Neural progenitor cell (in vitro differentiated cells): ENCODE data around the gene KPNA5. TPM values are rescaled to one million over a fixed set of nuclear protein-coding genes. Genes with fewer than 3 reads are reported as not detected.

Source experiments
- DNase-seq: peaks from one replicate; pipeline ENCODE4 v3.0.0-alpha.2; 2016; ENCODE audit warnings: low spot score
- H2AFZ ChIP-seq: fragments of 200-600 bp; sonication (generic); replicated peaks from 2 replicates; pipeline ENCODE4 v1.6.1; 2016; ENCODE audit warnings: antibody characterized with exemption
- H3F3A ChIP-seq: fragments of 200-600 bp; sonication (generic); 2 replicates; pipeline ENCODE4 v1.6.1; 2016; ENCODE audit warnings: antibody characterized with exemption, low read depth
- H3K27ac ChIP-seq: fragments of 200-600 bp; sonication (generic); 2 replicates; pipeline ENCODE4 v1.5.1; 2016; ENCODE audit warnings: mild to moderate bottlenecking
- H3K27me3 ChIP-seq: fragments of 200-600 bp; sonication (generic); 2 replicates; pipeline ENCODE4 v1.6.1; 2016; ENCODE audit warnings: mild to moderate bottlenecking, moderate library complexity
- H3K36me3 ChIP-seq: fragments of 200-600 bp; sonication (generic); 2 replicates; pipeline ENCODE4 v1.5.1; 2016
- H3K4me1 ChIP-seq: fragments of 200-600 bp; sonication (generic); 2 replicates; pipeline ENCODE4 v1.6.1; 2016; ENCODE audit warnings: mixed run types
- H3K4me2 ChIP-seq: fragments of 200-600 bp; sonication (generic); 2 replicates; pipeline ENCODE4 v1.6.1; 2016
- H3K4me3 ChIP-seq: fragments of 200-600 bp; sonication (generic); 2 replicates; pipeline ENCODE4 v1.5.1; 2016
- H3K79me2 ChIP-seq: fragments of 200-600 bp; sonication (generic); 2 replicates; pipeline ENCODE4 v1.6.1; 2016; ENCODE audit warnings: low read depth
- H3K9ac ChIP-seq: fragments of 200-600 bp; sonication (generic); 2 replicates; pipeline ENCODE4 v1.6.1; 2016
- H3K9me3 ChIP-seq: fragments of 200-600 bp; sonication (generic); 2 replicates; pipeline ENCODE4 v1.5.1; 2016; ENCODE audit warnings: low read depth
- H4K20me1 ChIP-seq: fragments of 200-600 bp; sonication (generic); 2 replicates; pipeline ENCODE4 v1.6.1; 2016; ENCODE audit warnings: low read depth
- H3K27ac Mint-ChIP-seq: 3 replicates; pipeline ENCODE4 v1.8.0; 2021; ENCODE audit warnings: mixed read lengths
- H3K27me3 Mint-ChIP-seq: 2 replicates; pipeline ENCODE4 v1.8.0; 2022; ENCODE audit warnings: low read depth, mild to moderate bottlenecking, inconsistent platforms, moderate library complexity, mixed read lengths; ENCODE audit not compliant: insufficient read depth
- H3K36me3 Mint-ChIP-seq: 3 replicates; pipeline ENCODE4 v1.8.0; 2021; ENCODE audit warnings: mixed read lengths
- H3K4me1 Mint-ChIP-seq: 3 replicates; pipeline ENCODE4 v1.8.0; 2021; ENCODE audit warnings: mixed read lengths
- H3K4me3 Mint-ChIP-seq: 3 replicates; pipeline ENCODE4 v1.8.0; 2021; ENCODE audit warnings: mild to moderate bottlenecking, moderate library complexity, mixed read lengths
- H3K9me3 Mint-ChIP-seq: 3 replicates; pipeline ENCODE4 v1.8.0; 2020; ENCODE audit warnings: mixed read lengths
- EZH2 ChIP-seq: fragments of 200-600 bp; sonication (generic); IDR thresholded peaks from 2 replicates; pipeline ENCODE4 v1.6.1; 2017; ENCODE audit warnings: antibody characterized with exemption, mild to moderate bottlenecking, moderate library complexity
- EZH2phosphoT487 ChIP-seq: fragments of 200-600 bp; sonication (generic); IDR thresholded peaks from 2 replicates; pipeline ENCODE4 v1.6.1; 2017; ENCODE audit warnings: antibody characterized with exemption
- total RNA-seq: library from RNA; depleted of rRNA; stranded (reverse); fragments of >200 nt; gene quantifications from 2 replicates; pipeline ENCODE4 v1.2.3, GENCODE V29; 2015; ENCODE audit warnings: low replicate concordance
- TF ChIP-seq, protein P1 (sequence below): fragments of 200-600 bp; sonication (generic); IDR thresholded peaks from 2 replicates; pipeline ENCODE4 v1.5.1; 2017; ENCODE audit warnings: antibody characterized with exemption, mild to moderate bottlenecking

Gene KPNA5
- total RNA-seq, 1 donor from 2014 or later, result 39.9 TPM

DNA sequence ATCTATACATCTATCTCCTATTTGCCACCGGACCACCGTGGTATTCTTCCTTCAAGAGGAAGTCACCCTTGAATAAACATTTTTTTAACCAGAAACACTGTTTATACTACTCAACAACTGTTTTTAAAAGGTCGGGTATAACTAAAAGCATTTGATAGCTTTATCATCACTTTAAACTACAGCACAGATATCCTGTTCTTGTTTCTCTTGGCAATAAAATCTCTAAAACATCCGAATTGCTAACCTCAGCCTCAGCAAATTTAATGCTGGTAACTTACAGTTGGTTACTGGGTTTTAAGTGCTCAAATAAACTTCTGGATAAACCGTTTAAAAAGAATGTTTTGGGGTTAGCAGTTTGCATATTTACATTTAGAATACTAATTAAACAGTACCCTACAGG lies 32.9 kb upstream of the KPNA5 start:
- Mint-ChIP-seq H3K9me3 (no peaks in the 10 kb centered on the region), H3K27me3 (no peaks in the 10 kb centered on the region), H3K36me3 (peaks cover 4% of the 10 kb centered on the region), H3K4me1 (no peaks in the 10 kb centered on the region), H3K27ac (no peak overlapping the region), H3K4me3 (no peak overlapping the region)
- no peak for TF ChIP-seq EZH2phosphoT487
- TF ChIP-seq EZH2, result no peak
- TF ChIP-seq, protein P1, sequence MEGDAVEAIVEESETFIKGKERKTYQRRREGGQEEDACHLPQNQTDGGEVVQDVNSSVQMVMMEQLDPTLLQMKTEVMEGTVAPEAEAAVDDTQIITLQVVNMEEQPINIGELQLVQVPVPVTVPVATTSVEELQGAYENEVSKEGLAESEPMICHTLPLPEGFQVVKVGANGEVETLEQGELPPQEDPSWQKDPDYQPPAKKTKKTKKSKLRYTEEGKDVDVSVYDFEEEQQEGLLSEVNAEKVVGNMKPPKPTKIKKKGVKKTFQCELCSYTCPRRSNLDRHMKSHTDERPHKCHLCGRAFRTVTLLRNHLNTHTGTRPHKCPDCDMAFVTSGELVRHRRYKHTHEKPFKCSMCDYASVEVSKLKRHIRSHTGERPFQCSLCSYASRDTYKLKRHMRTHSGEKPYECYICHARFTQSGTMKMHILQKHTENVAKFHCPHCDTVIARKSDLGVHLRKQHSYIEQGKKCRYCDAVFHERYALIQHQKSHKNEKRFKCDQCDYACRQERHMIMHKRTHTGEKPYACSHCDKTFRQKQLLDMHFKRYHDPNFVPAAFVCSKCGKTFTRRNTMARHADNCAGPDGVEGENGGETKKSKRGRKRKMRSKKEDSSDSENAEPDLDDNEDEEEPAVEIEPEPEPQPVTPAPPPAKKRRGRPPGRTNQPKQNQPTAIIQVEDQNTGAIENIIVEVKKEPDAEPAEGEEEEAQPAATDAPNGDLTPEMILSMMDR, result no peak
- H3K4me1 ChIP-seq, result no peaks in the 10 kb centered on the region
- no peaks in the 10 kb centered on the region for H3K27me3 ChIP-seq
- no peak overlapping the region for H3K27ac ChIP-seq
- peaks cover 4% of the 10 kb centered on the region for H3K79me2 ChIP-seq
- no peak overlapping the region for H3K4me2 ChIP-seq
- DNase-seq, result no peak
- no peaks in the 10 kb centered on the region for H4K20me1 ChIP-seq
- peaks cover 6% of the 10 kb centered on the region for H3K36me3 ChIP-seq
- H3K9me3 ChIP-seq, result no peaks in the 10 kb centered on the region
- no peak overlapping the region for H3K4me3 ChIP-seq
- no peaks in the 10 kb centered on the region for H3F3A ChIP-seq
- H2AFZ ChIP-seq, result no peak overlapping the region
- H3K9ac ChIP-seq, result no peak overlapping the region

DNA sequence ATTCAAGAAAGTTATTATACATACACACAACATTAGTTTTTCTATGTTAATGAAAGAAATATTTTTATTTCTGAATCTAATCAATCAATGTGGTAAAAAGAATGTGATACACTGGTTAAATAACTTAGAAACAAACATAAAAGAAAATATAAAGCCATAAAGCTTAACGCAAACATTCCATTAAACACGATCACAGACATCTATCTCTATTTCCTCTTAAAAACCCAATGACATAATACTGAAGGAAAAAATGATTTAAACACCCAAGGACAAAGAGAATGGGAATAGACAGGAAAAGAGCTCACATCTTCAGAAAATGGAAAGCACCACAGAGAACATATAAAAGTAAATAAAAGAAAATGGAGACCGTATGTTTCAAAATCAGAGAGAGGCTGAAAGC lies 31.9 kb upstream of the KPNA5 start:
- no peaks in the 10 kb centered on the region for H3K27me3 Mint-ChIP-seq
- TF ChIP-seq EZH2phosphoT487 (no peak), EZH2 (no peak)
- TF ChIP-seq, protein P1, result no peak
- no peak for DNase-seq

DNA sequence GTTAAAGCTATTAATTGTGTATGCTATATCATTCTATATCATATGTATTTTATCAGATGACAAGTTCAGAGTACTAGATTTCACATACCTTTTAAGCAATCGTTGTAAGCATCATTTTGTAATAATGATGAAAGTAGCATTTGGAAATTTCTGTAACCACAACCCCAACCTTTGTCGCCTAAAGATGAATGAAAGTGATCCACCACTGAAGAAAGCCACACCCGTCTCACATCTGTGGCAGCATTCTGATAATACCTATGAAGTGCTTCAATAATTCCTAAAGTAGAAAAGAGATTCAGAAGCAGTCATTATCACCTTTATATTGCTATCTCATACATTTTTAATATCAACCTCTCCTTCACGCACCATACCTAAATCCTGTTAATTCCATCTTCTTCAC lies 29.1 kb upstream of the KPNA5 start:
- no peaks in the 10 kb centered on the region for H3K79me2 ChIP-seq
- no peak overlapping the region for H3K27ac Mint-ChIP-seq
- H3K4me1 Mint-ChIP-seq, result no peaks in the 10 kb centered on the region
- H3K27me3 Mint-ChIP-seq, result no peaks in the 10 kb centered on the region
- H3F3A ChIP-seq, result no peaks in the 10 kb centered on the region
- no peak overlapping the region for H3K4me3 Mint-ChIP-seq
- no peaks in the 10 kb centered on the region for H3K27me3 ChIP-seq
- H3K36me3 ChIP-seq, result peaks cover 8% of the 10 kb centered on the region
- no peak for DNase-seq
- H3K4me1 ChIP-seq, result no peaks in the 10 kb centered on the region
- no peak overlapping the region for H3K9ac ChIP-seq
- no peak overlapping the region for H3K27ac ChIP-seq
- H3K4me3 ChIP-seq, result no peak overlapping the region
- peaks cover 2% of the 10 kb centered on the region for H3K36me3 Mint-ChIP-seq
- TF ChIP-seq EZH2phosphoT487 (no peak), EZH2 (no peak)
- TF ChIP-seq, protein P1, result no peak
- no peaks in the 10 kb centered on the region for H4K20me1 ChIP-seq
- no peak overlapping the region for H3K4me2 ChIP-seq
- no peak overlapping the region for H2AFZ ChIP-seq
- H3K9me3 ChIP-seq, result no peaks in the 10 kb centered on the region
- no peaks in the 10 kb centered on the region for H3K9me3 Mint-ChIP-seq

More for the DNA sequence above, 31.9 kb upstream of the KPNA5 start:
- Histone ChIP-seq H3F3A (no peaks in the 10 kb centered on the region), H3K4me2 (no peak overlapping the region), H3K9me3 (no peaks in the 10 kb centered on the region), H3K79me2 (no peaks in the 10 kb centered on the region), H4K20me1 (no peaks in the 10 kb centered on the region), H3K27me3 (no peaks in the 10 kb centered on the region), H3K36me3 (peaks cover 6% of the 10 kb centered on the region), H3K27ac (no peak overlapping the region), H3K4me3 (no peak overlapping the region), H3K9ac (no peak overlapping the region), H2AFZ (no peak overlapping the region), H3K4me1 (no peaks in the 10 kb centered on the region)
- H3K4me3 Mint-ChIP-seq, result no peak overlapping the region
- no peak overlapping the region for H3K27ac Mint-ChIP-seq
- H3K4me1 Mint-ChIP-seq, result no peaks in the 10 kb centered on the region
- H3K36me3 Mint-ChIP-seq, result peaks cover 2% of the 10 kb centered on the region
- H3K9me3 Mint-ChIP-seq, result no peaks in the 10 kb centered on the region
